K562 (cell line): ENCODE measurements around the gene OSBPL1A. TPM values are rescaled to one million over a fixed set of nuclear protein-coding genes. Genes with fewer than 3 reads are reported as not detected.
A peak's percentile ranks its signal among the peaks of the same experiment; 100 is the strongest.

ENCODE experiments used
- CBX8 ChIP-seq: fragments of 200-600 bp; sonication (generic); IDR thresholded peaks from 2 replicates; pipeline ENCODE4 v1.6.1; 2012; ENCODE audit warnings: borderline replicate concordance, mixed run types, low read depth, mild to moderate bottlenecking, moderate library complexity, mixed read lengths, low read length, control low read depth, inconsistent platforms; ENCODE audit not compliant: poor library complexity, severe bottlenecking; ENCODE audit errors: extremely low read depth
- CEBPB ChIP-seq: fragments of 450-650 bp; IDR thresholded peaks from 2 replicates; pipeline ENCODE4 v1.6.1; 2016; ENCODE audit warnings: missing genetic modification characterization, missing compliant biosample characterization
- E2F5 ChIP-seq: sonication (generic); formaldehyde crosslinking; IDR thresholded peaks from 2 replicates; pipeline ENCODE4 v1.8.0; 2022; ENCODE audit warnings: mild to moderate bottlenecking, missing genetic modification reagents
- HDAC1 ChIP-seq, 2 experiments: fragments of 450-650 bp; IDR thresholded peaks; 2 replicates each; pipeline ENCODE4 v1.6.1; 2016 to 2017; ENCODE audit warnings: inconsistent platforms in 1 of 2, mild to moderate bottlenecking in 1 of 2, moderate library complexity in 1 of 2
- HDGF ChIP-seq: fragments of 450-650 bp; IDR thresholded peaks from 2 replicates; pipeline ENCODE4 v1.6.1; 2016
- HIVEP1 ChIP-seq: fragments of 250-450 bp; sonication (Bioruptor Pico); IDR thresholded peaks from 2 replicates; pipeline ENCODE4 v1.4.0; 2020; ENCODE audit warnings: mild to moderate bottlenecking
- KDM4B ChIP-seq, 2 experiments: fragments of 450-650 bp in 1 of 2; sonication (generic) in 1 of 2; IDR thresholded peaks; 2 replicates each; pipeline ENCODE4 v1.6.1; 2016 to 2017; ENCODE audit warnings: borderline replicate concordance in 2 of 2, antibody characterized with exemption in 1 of 2, low read depth in 1 of 2, mild to moderate bottlenecking in 1 of 2
- L3MBTL2 ChIP-seq: fragments of 450-650 bp; IDR thresholded peaks from 2 replicates; pipeline ENCODE4 v1.6.1; 2016; ENCODE audit warnings: mild to moderate bottlenecking, moderate library complexity
- MBD2 ChIP-seq: sonication (generic); IDR thresholded peaks from 2 replicates; pipeline ENCODE4 v1.6.1; 2016; ENCODE audit warnings: low read depth, borderline replicate concordance
- MEIS2 ChIP-seq: fragments of 450-650 bp; IDR thresholded peaks from 2 replicates; pipeline ENCODE4 v1.6.1; 2014; ENCODE audit warnings: mild to moderate bottlenecking; ENCODE audit not compliant: partially characterized antibody
- MNT ChIP-seq, 2 experiments: fragments of 450-650 bp; conservative IDR thresholded peaks; 2 replicates each; pipeline ENCODE4 v1.6.1; 2017; ENCODE audit warnings: mild to moderate bottlenecking in 2 of 2, moderate library complexity in 2 of 2
- POLR3G ChIP-seq: IDR thresholded peaks from 2 replicates; pipeline ENCODE4 v1.6.1; 2011; ENCODE audit not compliant: insufficient read length, insufficient replicate concordance; ENCODE audit errors: extremely low read depth
- ZMIZ1 ChIP-seq, 2 experiments: fragments of 150-350 bp in 1 of 2; IDR thresholded peaks; 2 replicates each; pipeline ENCODE4 v1.6.1; 2012 to 2016; ENCODE audit warnings: low read depth in 2 of 2, low read length in 2 of 2, mild to moderate bottlenecking in 1 of 2, moderate library complexity in 1 of 2
- ZNF324 ChIP-seq: fragments of 250-450 bp; sonication (Bioruptor Pico); IDR thresholded peaks from 2 replicates; pipeline ENCODE4 v1.4.0; 2020; ENCODE audit warnings: mild to moderate bottlenecking
- ZNF445 ChIP-seq: fragments of 250-450 bp; sonication (Bioruptor Pico); IDR thresholded peaks from 2 replicates; pipeline ENCODE4 v1.4.0; 2020; ENCODE audit warnings: low read depth, mild to moderate bottlenecking, moderate library complexity
- ZNF586 ChIP-seq: fragments of 450-650 bp; formaldehyde crosslinking; conservative IDR thresholded peaks from 2 replicates; pipeline ENCODE4 v1.4.0; 2020; ENCODE audit warnings: mild to moderate bottlenecking, moderate library complexity
- polyA plus RNA-seq, 8 experiments: library from polyadenylated mRNA; depleted of rRNA in 4 of 8; stranded (reverse) in 5 of 8; unstranded in 3 of 8; fragments of >200 nt; fragmentation: Nextera tagmentation in 2 of 8; fragmentation: Illumina TruSeq in 1 of 8; extraction: Ambion mirVana in 2 of 8; extraction: Trizol in 1 of 8; gene quantifications; 2 replicates each; pipeline versions ENCODE4 v1.2.1 to v1.2.3, GENCODE V29; 2011 to 2014; ENCODE audit warnings: inconsistent platforms in 1 of 8, missing spikeins in 1 of 8
- total RNA-seq, 7 experiments: library from RNA; depleted of rRNA in 6 of 7; stranded (reverse); fragments of >200 nt in 6 of 7; fragmentation: Illumina TruSeq in 2 of 7; extraction: Trizol in 2 of 7; gene quantifications; 2 replicates each; pipeline versions ENCODE4 v1.2.1 to v1.2.3, GENCODE V29; 2011 to 2021; ENCODE audit warnings: low replicate concordance in 1 of 7
- TF ChIP-seq, protein P1 (sequence below), 2 experiments: IDR thresholded peaks; 2 replicates each; pipeline ENCODE4 v1.6.1; 2012; ENCODE audit warnings: improper control_type of control experiment in 2 of 2, low read depth in 2 of 2, low read length in 2 of 2, borderline replicate concordance in 1 of 2

Gene OSBPL1A
- total and polyA plus RNA-seq, 9 of the 15 experiments (the other 6 are each of a cell fraction or from before 2014, with no cell fraction given) = 0.40 to 0.49 TPM; not detected in 7

- TF ChIP-seq CBX8 = peak; percentile 61
- TF ChIP-seq HIVEP1 = no peak
- TF ChIP-seq ZNF445 (CRISPR knock-in tag) = no peak
- no peak for TF ChIP-seq ZNF324 (CRISPR knock-in tag)
- TF ChIP-seq E2F5 (CRISPR knock-in tag) = no peak
- no peak for TF ChIP-seq MNT (conservative IDR thresholded peaks at IDR 0.05)
- no peak for TF ChIP-seq HDGF
- TF ChIP-seq MBD2 = no peak
- TF ChIP-seq, protein P1, sequence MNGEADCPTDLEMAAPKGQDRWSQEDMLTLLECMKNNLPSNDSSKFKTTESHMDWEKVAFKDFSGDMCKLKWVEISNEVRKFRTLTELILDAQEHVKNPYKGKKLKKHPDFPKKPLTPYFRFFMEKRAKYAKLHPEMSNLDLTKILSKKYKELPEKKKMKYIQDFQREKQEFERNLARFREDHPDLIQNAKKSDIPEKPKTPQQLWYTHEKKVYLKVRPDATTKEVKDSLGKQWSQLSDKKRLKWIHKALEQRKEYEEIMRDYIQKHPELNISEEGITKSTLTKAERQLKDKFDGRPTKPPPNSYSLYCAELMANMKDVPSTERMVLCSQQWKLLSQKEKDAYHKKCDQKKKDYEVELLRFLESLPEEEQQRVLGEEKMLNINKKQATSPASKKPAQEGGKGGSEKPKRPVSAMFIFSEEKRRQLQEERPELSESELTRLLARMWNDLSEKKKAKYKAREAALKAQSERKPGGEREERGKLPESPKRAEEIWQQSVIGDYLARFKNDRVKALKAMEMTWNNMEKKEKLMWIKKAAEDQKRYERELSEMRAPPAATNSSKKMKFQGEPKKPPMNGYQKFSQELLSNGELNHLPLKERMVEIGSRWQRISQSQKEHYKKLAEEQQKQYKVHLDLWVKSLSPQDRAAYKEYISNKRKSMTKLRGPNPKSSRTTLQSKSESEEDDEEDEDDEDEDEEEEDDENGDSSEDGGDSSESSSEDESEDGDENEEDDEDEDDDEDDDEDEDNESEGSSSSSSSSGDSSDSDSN (IDR thresholded peaks at IDR 0.05; ENCODE audit: borderline replicate concordance in 1 of 2, low read depth in 2 of 2, low read length in 2 of 2) = no peak
- no peak for TF ChIP-seq POLR3G
- TF ChIP-seq ZMIZ1 (IDR thresholded peaks at IDR 0.05; ENCODE audit: low read depth in 2 of 2, low read length in 2 of 2) = no peak
- no peak for TF ChIP-seq L3MBTL2
- TF ChIP-seq KDM4B (IDR thresholded peaks at IDR 0.05; ENCODE audit: borderline replicate concordance in 2 of 2, low read depth in 1 of 2) = no peak
- no peak for TF ChIP-seq CEBPB (tag)
- no peak for TF ChIP-seq ZNF586 (CRISPR knock-in tag)
- no peak for TF ChIP-seq HDAC1 (IDR thresholded peaks at IDR 0.05)
- TF ChIP-seq MEIS2 = no peak
Measured at GRCh38 chr18:24397131-24397693, 412 bp downstream of the OSBPL1A start (continued).
